ENCODE measurements around the gene PATJ. TPM values are rescaled to one million over a fixed set of nuclear protein-coding genes. Genes with fewer than 3 reads are reported as not detected.

The PATJ gene
- total RNA-seq, 1 donor from 2014 or later: 121 TPM

Small RNA genes lying within 50 kb of the gene (microRNA-seq; reads per million reads assigned to microRNA genes)
- not detected for gene MIR3116-1
- gene MIR3116-2: not detected

Other genes with a start within 250 kb of the PATJ start
- gene TM2D1, start 17.3 kb upstream of the PATJ start, total RNA-seq: 32.3 TPM

Data from Right ventricle myocardium inferior (tissue), 1 donor.